ENCODE results near the gene TP63. TPM values are rescaled to one million over a fixed set of nuclear protein-coding genes. Genes with fewer than 3 reads are reported as not detected.

The TP63 gene
- total and polyA plus RNA-seq, 12 donors = 0.11 to 0.84 (median 0.16) TPM; not detected in 1

DNA sequence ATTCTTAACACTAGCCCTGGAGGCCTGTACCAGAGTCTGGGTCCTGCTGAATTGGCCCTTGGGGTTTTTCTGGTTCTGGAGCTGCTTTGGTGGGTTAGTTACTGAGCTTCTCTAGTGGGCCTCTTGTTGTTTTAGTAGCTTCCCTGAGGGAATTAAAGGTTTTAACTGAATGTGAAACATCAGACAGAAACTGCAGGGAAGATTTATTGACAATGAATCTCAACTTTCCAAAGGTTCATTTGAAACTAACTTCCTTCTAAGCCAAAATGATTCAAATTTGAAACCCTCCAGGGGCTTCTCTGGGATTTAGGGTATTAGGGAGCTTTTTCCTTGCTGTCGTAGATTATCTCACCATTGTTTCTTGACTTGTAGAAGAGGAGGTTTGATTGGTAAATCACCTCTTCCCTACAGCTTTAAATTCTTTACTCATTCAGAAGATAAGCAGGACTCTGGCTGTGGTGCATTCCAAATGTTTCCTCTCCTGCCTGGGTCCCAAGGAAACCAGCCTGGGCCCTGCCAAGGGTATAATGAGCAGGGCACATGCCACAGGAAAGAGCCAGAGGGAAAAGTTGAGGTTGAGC lies 71.0 kb downstream of the TP63 start:
- Histone ChIP-seq H3K27me3 (no peaks in the 10 kb centered on the region), H3K4me3 (no peak overlapping the region), H3K4me1 (replicated peaks in 1 of 2) (no peaks in the 10 kb centered on the region), H3K36me3 (replicated peaks in 1 of 2) (no peaks in the 10 kb centered on the region), H3K9me3 (replicated peaks in 1 of 3) (no peaks in the 10 kb centered on the region), H3K27ac (no peak overlapping the region)
- no peak for DNase-seq
- WGBS, 4 donors = 85 to 96% (median 91%) methylated on average over 1 of the region's 1 CpG
- intact Hi-C loops (cut with DNase I) = no loop called here
- TF ChIP-seq, protein P1, sequence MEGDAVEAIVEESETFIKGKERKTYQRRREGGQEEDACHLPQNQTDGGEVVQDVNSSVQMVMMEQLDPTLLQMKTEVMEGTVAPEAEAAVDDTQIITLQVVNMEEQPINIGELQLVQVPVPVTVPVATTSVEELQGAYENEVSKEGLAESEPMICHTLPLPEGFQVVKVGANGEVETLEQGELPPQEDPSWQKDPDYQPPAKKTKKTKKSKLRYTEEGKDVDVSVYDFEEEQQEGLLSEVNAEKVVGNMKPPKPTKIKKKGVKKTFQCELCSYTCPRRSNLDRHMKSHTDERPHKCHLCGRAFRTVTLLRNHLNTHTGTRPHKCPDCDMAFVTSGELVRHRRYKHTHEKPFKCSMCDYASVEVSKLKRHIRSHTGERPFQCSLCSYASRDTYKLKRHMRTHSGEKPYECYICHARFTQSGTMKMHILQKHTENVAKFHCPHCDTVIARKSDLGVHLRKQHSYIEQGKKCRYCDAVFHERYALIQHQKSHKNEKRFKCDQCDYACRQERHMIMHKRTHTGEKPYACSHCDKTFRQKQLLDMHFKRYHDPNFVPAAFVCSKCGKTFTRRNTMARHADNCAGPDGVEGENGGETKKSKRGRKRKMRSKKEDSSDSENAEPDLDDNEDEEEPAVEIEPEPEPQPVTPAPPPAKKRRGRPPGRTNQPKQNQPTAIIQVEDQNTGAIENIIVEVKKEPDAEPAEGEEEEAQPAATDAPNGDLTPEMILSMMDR (IDR thresholded peaks at IDR 0.05) = no peak

DNA sequence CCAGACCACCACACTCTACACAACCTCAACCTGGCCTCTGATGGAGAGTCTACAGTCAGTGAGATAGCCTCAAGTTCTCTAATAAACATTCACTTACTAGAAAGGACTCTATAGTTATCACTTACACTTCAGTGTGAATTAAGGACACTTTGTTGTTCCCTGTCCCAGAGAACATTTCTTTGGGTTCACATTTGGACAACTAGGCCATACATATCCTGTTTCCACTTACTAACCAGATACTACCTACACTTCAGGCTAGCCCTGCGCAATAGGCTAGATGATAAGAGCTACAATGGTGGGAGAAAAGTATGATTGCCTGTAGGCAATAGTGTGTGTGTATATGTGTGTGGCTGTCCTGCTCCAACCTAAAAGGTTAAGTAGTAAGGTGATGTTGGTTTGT lies 72.7 kb downstream of the TP63 start:
- DNase-seq = no peak
- Histone ChIP-seq H3K27me3 (no peaks in the 10 kb centered on the region), H3K36me3 (replicated peaks in 1 of 2) (no peaks in the 10 kb centered on the region), H3K4me1 (replicated peaks in 1 of 2) (no peaks in the 10 kb centered on the region), H3K27ac (no peak overlapping the region), H3K4me3 (no peak overlapping the region), H3K9me3 (replicated peaks in 1 of 3) (no peaks in the 10 kb centered on the region)
- 59 to 100% (median 94%) methylated on average over 1 of the region's 1 CpG for WGBS, 4 donors
- intact Hi-C loops (cut with DNase I) = no loop called here
- TF ChIP-seq POLR2A (IDR thresholded peaks at IDR 0.05) = no peak
- TF ChIP-seq, protein P1 (IDR thresholded peaks at IDR 0.05) = no peak

DNA sequence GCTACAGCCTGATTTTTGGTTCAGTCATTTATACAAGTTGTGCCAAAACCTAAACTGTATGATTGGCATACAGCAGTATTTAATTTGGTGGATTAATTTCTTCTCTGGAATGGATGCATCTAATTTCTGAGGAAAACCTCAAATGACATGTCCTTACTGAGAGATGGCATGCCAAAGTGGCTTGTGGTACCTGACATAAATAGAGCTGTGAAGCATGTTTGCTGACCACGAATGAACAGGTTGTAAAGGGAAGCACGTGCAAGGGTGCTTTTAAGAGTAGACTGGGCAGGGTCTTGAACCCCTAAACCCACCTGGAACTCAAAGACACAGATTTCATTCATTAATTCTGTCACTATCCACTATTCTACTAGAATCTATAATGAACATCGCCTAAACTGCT lies 77.2 kb downstream of the TP63 start:
- H3K27me3 ChIP-seq = no peaks in the 10 kb centered on the region
- H3K36me3 ChIP-seq (replicated peaks in 1 of 2) = no peaks in the 10 kb centered on the region
- intact Hi-C loops (cut with DNase I) = no loop called here
- no peaks in the 10 kb centered on the region for H3K9me3 ChIP-seq (replicated peaks in 1 of 3)
- TF ChIP-seq, protein P1 (IDR thresholded peaks at IDR 0.05) = no peak
- no peak for TF ChIP-seq POLR2A (IDR thresholded peaks at IDR 0.05)
- H3K4me1 ChIP-seq (replicated peaks in 1 of 2) = peaks cover 0 to 6% of the 10 kb centered on the region in 2 donors
- no peak overlapping the region for H3K27ac ChIP-seq
- DNase-seq = no peak
- no peak overlapping the region for H3K4me3 ChIP-seq
- WGBS, 4 donors = 85 to 94% (median 91%) methylated on average over 3 of the region's 3 CpGs

DNA sequence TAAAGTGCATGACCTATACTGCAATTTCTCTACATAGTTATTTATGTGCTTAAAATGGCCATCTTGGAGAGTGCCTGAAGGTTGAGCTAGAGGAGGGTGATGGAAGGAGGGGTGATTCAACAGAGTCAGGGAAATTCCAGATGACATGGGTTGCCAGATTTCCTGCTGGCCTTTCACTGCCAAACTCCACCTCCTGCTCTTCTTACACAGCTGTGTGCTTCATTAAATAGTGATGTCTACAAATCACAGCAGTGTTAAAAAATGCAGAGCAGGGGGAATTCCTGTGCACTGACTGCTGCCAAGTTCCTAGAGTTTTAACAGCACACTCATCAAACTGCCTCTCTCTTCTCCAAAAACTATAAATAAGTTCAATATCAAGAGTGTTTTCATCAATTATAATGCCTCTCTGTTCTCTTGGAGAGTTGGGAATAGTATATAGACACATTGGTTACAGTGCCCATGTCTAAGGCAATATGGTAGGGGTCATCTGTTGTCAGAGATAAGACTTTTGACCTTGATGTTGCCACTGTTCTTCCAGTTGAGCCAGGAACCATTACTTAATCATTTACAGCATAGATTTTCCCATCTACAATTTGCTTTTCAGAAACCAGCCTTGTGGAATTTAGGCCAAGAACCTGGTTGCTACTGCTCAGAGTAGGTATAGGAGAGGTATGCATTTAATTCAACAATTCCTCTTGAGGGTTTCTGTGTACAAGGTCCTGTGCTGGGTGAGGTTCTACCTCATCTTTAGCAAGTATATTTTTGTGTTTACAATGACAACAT lies 79.6 kb downstream of the TP63 start:
- Histone ChIP-seq H3K27me3 (no peaks in the 10 kb centered on the region), H3K4me3 (no peak overlapping the region), H3K4me1 (replicated peaks in 1 of 2) (peaks cover 0 to 6% of the 10 kb centered on the region in 2 donors), H3K36me3 (replicated peaks in 1 of 2) (no peaks in the 10 kb centered on the region), H3K9me3 (replicated peaks in 1 of 3) (no peaks in the 10 kb centered on the region), H3K27ac (no peak overlapping the region)
- no peak for TF ChIP-seq POLR2A (IDR thresholded peaks at IDR 0.05)
- TF ChIP-seq, protein P1 (IDR thresholded peaks at IDR 0.05) = no peak
- intact Hi-C loops (cut with DNase I) = no loop called here
- DNase-seq = peak; percentile 20 to 74 (median 43)

All from adrenal gland (tissue), 12 donors.